SK-N-SH treated with all-trans-retinoic acid at 6 μM for 48 hours (cell line): ENCODE data around the gene AFTPH.

Experiments
- RARB ChIP-seq: fragments of 250-450 bp; sonication (Bioruptor Pico); IDR thresholded peaks from 2 replicates; pipeline ENCODE4 v1.8.0; 2021; ENCODE audit warnings: mild to moderate bottlenecking, moderate library complexity
- ZNF565 ChIP-seq: fragments of 450-650 bp; formaldehyde crosslinking; conservative IDR thresholded peaks from 2 replicates; pipeline ENCODE4 v1.5.0; 2020; ENCODE audit warnings: low read depth, mild to moderate bottlenecking, moderate library complexity
- TF ChIP-seq, protein P1 (sequence below): fragments of 250-450 bp; sonication (Bioruptor Pico); IDR thresholded peaks from 2 replicates; pipeline ENCODE4 v1.8.0; 2020; ENCODE audit warnings: mild to moderate bottlenecking, moderate library complexity, borderline replicate concordance

DNA sequence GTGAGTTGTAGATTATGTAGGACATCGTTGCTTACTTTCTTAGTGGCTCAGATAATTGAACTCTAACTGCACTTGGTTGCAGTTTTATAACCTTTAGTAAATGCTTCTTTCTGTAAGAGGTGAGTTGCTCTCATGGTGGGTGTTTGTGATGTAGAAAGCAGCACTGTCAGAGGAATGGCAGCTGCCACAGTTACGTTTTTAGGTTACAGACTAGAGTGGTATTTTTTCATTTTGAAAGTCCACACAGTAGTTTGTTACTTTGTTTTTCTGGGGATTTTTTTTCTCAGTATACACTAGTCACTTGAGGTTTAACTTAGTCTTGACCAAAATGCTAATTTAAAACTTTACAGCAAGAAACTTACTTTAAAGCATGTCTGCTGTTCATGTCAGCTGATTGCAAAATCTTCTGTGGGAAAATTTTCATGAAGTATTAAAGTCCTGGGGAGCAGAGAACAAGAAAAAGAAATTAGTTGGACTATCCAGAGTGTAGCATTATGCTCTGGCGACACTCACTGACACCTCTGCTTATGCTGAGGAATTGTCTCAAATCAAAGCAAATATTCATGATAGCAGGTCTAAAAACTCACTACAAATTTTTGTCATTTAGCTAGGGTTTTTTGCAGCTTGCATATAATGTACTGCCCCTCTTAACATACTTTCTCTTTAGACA lies 14.8 kb downstream of the AFTPH start:
- TF ChIP-seq ZNF565 (CRISPR knock-in tag) (no peak), RARB (CRISPR knock-in tag) (no peak)
- TF ChIP-seq, protein P1, sequence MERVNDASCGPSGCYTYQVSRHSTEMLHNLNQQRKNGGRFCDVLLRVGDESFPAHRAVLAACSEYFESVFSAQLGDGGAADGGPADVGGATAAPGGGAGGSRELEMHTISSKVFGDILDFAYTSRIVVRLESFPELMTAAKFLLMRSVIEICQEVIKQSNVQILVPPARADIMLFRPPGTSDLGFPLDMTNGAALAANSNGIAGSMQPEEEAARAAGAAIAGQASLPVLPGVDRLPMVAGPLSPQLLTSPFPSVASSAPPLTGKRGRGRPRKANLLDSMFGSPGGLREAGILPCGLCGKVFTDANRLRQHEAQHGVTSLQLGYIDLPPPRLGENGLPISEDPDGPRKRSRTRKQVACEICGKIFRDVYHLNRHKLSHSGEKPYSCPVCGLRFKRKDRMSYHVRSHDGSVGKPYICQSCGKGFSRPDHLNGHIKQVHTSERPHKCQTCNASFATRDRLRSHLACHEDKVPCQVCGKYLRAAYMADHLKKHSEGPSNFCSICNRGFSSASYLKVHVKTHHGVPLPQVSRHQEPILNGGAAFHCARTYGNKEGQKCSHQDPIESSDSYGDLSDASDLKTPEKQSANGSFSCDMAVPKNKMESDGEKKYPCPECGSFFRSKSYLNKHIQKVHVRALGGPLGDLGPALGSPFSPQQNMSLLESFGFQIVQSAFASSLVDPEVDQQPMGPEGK (CRISPR knock-in tag): no peak
